ENCODE results near the gene NCOA3.

The NCOA3 gene

GRCh38 chr20:47648943-47649342 lies 147.3 kb downstream of the NCOA3 start:
- TF ChIP-seq TAF1 (IDR thresholded peaks at IDR 0.05; ENCODE audit: low read depth) (no peak), CREB1 (IDR thresholded peaks at IDR 0.05; ENCODE audit: low read depth) (no peak), EGR1 (IDR thresholded peaks at IDR 0.05) (no peak), MAX (IDR thresholded peaks at IDR 0.05) (no peak), YY1 (IDR thresholded peaks at IDR 0.05; ENCODE audit: low read depth) (no peak), ZBTB7A (IDR thresholded peaks at IDR 0.05; ENCODE audit: low read depth) (no peak), TEAD4 (IDR thresholded peaks at IDR 0.05) (no peak), USF1 (IDR thresholded peaks at IDR 0.05) (no peak), RAD21 (IDR thresholded peaks at IDR 0.05; ENCODE audit: low read depth) (no peak), CEBPB (IDR thresholded peaks at IDR 0.05) (no peak), FOXM1 (IDR thresholded peaks at IDR 0.05; ENCODE audit: borderline replicate concordance, low read depth) (no peak), REST (IDR thresholded peaks at IDR 0.05; ENCODE audit: low read depth) (no peak), TCF12 (IDR thresholded peaks at IDR 0.05; ENCODE audit: low read depth) (no peak), EP300 (IDR thresholded peaks at IDR 0.05; ENCODE audit: borderline replicate concordance) (no peak), NFIC (IDR thresholded peaks at IDR 0.05) (no peak)

- TF ChIP-seq TEAD4 (IDR thresholded peaks at IDR 0.05) (no peak), EP300 (IDR thresholded peaks at IDR 0.05; ENCODE audit: borderline replicate concordance) (no peak), CREB1 (IDR thresholded peaks at IDR 0.05; ENCODE audit: low read depth) (no peak), TCF12 (IDR thresholded peaks at IDR 0.05; ENCODE audit: low read depth) (no peak), CEBPB (IDR thresholded peaks at IDR 0.05) (no peak), FOXM1 (IDR thresholded peaks at IDR 0.05; ENCODE audit: borderline replicate concordance, low read depth) (no peak), YY1 (IDR thresholded peaks at IDR 0.05; ENCODE audit: low read depth) (no peak), MAX (IDR thresholded peaks at IDR 0.05) (no peak), USF1 (IDR thresholded peaks at IDR 0.05) (no peak), TAF1 (IDR thresholded peaks at IDR 0.05; ENCODE audit: low read depth) (no peak), ZBTB7A (IDR thresholded peaks at IDR 0.05; ENCODE audit: low read depth) (no peak), EGR1 (IDR thresholded peaks at IDR 0.05) (no peak), REST (IDR thresholded peaks at IDR 0.05; ENCODE audit: low read depth) (no peak), RAD21 (IDR thresholded peaks at IDR 0.05; ENCODE audit: low read depth) (no peak), NFIC (IDR thresholded peaks at IDR 0.05) (no peak)
These were observed 150.6 kb downstream of the NCOA3 start for GRCh38 chr20:47652301-47652700.

GRCh38 chr20:47652794-47653193 lies 151.1 kb downstream of the NCOA3 start:
- no peak for TF ChIP-seq USF1 (IDR thresholded peaks at IDR 0.05)
- TF ChIP-seq TAF1 (IDR thresholded peaks at IDR 0.05; ENCODE audit: low read depth): no peak
- TF ChIP-seq YY1 (IDR thresholded peaks at IDR 0.05; ENCODE audit: low read depth): no peak
- TF ChIP-seq EGR1 (IDR thresholded peaks at IDR 0.05): no peak
- no peak for TF ChIP-seq CREB1 (IDR thresholded peaks at IDR 0.05; ENCODE audit: low read depth)
- no peak for TF ChIP-seq TEAD4 (IDR thresholded peaks at IDR 0.05)
- TF ChIP-seq CEBPB (IDR thresholded peaks at IDR 0.05): no peak
- TF ChIP-seq TCF12 (IDR thresholded peaks at IDR 0.05; ENCODE audit: low read depth): no peak
- TF ChIP-seq MAX (IDR thresholded peaks at IDR 0.05): no peak
- no peak for TF ChIP-seq NFIC (IDR thresholded peaks at IDR 0.05)
- no peak for TF ChIP-seq RAD21 (IDR thresholded peaks at IDR 0.05; ENCODE audit: low read depth)

- TF ChIP-seq TEAD4 (IDR thresholded peaks at IDR 0.05) (no peak), REST (IDR thresholded peaks at IDR 0.05; ENCODE audit: low read depth) (no peak), CEBPB (IDR thresholded peaks at IDR 0.05) (no peak), EGR1 (IDR thresholded peaks at IDR 0.05) (no peak), EP300 (IDR thresholded peaks at IDR 0.05; ENCODE audit: borderline replicate concordance) (no peak), CREB1 (IDR thresholded peaks at IDR 0.05; ENCODE audit: low read depth) (no peak), ZBTB7A (IDR thresholded peaks at IDR 0.05; ENCODE audit: low read depth) (no peak), FOXM1 (IDR thresholded peaks at IDR 0.05; ENCODE audit: borderline replicate concordance, low read depth) (no peak), NFIC (IDR thresholded peaks at IDR 0.05) (no peak), YY1 (IDR thresholded peaks at IDR 0.05; ENCODE audit: low read depth) (no peak), TAF1 (IDR thresholded peaks at IDR 0.05; ENCODE audit: low read depth) (no peak), USF1 (IDR thresholded peaks at IDR 0.05) (no peak), MAX (IDR thresholded peaks at IDR 0.05) (no peak), RAD21 (IDR thresholded peaks at IDR 0.05; ENCODE audit: low read depth) (no peak), TCF12 (IDR thresholded peaks at IDR 0.05; ENCODE audit: low read depth) (no peak)
These were observed 152.2 kb downstream of the NCOA3 start for GRCh38 chr20:47653869-47654268.

All from Ishikawa (cell line).